ENCODE results near the gene CCDC102B. TPM values are rescaled to one million over a fixed set of nuclear protein-coding genes. Genes with fewer than 3 reads are reported as not detected.
"Not testable (repeated sequence)": the region's sequence is repeated elsewhere in the genome, so short reads cannot be mapped to it uniquely, and the experiment has no call there.

CCDC102B gene
- polyA plus RNA-seq, 6 donors from 2014 or later = 1.4 to 5.0 (median 3.8) TPM

DNA sequence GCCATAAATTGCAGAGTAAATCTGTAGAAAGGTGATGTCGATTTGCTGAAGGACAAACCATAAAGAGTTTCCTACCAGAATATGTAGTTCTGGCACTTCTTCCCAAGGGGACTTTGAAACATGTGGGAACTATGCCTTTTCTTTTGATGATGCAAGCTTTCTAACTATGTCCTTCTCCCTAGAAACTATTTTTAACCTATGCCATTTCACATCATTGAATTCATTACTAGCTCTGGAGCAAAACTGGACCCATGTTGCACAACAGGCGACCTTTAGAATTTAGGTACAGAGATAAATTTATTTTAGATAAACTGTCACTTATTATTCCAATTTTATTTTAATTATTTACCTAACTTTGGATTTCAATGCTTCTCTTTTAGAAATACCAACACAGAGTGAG, 186.5 kb downstream of the CCDC102B start:
- Mint-ChIP-seq H3K36me3 (no peaks in the 10 kb centered on the region), H3K27me3 (no peaks in the 10 kb centered on the region), H3K4me1 (no peaks in the 10 kb centered on the region), H3K4me3 (no peak overlapping the region), H3K27ac (no peak overlapping the region), H3K9me3 (peaks cover 0 to 14% (median 11%) of the 10 kb centered on the region in 7 donors)
- DNase-seq = no peak
- ATAC-seq (ENCODE audit: low read depth in 2 of 2) = no peak

DNA sequence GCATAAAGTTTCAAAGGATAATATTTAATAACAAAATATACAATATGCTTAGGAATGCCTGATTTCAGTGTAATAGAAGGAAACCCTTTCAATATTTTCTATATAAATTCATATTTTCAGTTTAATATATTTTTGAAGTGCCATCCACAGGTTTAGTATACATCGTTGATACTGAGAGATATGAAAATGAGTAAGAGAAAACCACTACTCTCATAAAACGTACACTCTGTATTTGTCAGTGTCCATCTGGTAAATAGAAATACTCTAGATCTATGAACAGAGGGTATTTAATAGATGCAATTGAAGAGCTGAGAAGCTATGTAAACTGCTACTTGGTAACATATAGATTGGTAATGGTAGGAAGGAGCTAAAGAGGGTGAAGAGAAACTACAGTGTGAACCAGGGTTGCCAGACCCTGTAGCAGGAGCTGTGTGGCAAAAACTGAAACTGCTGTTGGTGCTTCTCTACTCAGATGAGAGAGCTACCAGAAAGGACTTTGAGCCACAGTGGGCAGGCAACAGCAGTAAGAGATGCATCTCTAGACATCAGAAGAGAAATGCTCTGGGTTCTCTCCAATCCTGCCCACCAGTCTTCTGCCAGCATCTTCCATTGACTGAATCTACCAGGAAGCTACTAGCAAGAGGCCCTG, 187.4 kb downstream of the CCDC102B start:
- no peak for ATAC-seq (ENCODE audit: low read depth in 2 of 2)
- Mint-ChIP-seq H3K4me1 (no peaks in the 10 kb centered on the region), H3K27ac (no peak overlapping the region), H3K36me3 (no peaks in the 10 kb centered on the region), H3K4me3 (peak overlapping the region in 1 of 8 donors; percentile 65), H3K27me3 (no peaks in the 10 kb centered on the region), H3K9me3 (peaks cover 0 to 16% (median 10%) of the 10 kb centered on the region in 7 donors)
- no peak for DNase-seq

DNA sequence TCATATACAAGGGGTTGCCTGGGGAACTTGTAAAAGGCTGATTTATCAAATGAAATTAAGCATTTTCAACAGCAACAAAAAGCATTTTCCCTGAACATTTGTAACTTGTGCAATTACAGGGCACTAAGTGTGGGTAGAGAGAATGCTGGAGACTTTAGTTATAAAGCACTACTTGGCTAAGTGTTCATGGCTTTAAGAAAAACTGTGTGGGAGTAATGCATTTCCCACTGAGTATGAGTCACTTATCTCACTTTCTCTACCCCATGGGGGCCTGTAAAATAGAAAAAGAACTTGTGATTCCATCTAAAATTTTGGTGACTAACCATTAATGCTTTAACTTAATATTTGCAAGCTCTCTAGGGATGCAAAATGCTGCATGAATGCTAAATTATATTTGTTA, 193.4 kb downstream of the CCDC102B start:
- Mint-ChIP-seq H3K36me3 (no peaks in the 10 kb centered on the region), H3K27ac (no peak overlapping the region), H3K4me1 (no peaks in the 10 kb centered on the region), H3K27me3 (no peaks in the 10 kb centered on the region), H3K9me3 (peaks cover 3 to 16% (median 8%) of the 10 kb centered on the region in 7 donors), H3K4me3 (no peak overlapping the region)
- ATAC-seq (ENCODE audit: low read depth in 2 of 2) (no peak), DNase-seq (no peak)

DNA sequence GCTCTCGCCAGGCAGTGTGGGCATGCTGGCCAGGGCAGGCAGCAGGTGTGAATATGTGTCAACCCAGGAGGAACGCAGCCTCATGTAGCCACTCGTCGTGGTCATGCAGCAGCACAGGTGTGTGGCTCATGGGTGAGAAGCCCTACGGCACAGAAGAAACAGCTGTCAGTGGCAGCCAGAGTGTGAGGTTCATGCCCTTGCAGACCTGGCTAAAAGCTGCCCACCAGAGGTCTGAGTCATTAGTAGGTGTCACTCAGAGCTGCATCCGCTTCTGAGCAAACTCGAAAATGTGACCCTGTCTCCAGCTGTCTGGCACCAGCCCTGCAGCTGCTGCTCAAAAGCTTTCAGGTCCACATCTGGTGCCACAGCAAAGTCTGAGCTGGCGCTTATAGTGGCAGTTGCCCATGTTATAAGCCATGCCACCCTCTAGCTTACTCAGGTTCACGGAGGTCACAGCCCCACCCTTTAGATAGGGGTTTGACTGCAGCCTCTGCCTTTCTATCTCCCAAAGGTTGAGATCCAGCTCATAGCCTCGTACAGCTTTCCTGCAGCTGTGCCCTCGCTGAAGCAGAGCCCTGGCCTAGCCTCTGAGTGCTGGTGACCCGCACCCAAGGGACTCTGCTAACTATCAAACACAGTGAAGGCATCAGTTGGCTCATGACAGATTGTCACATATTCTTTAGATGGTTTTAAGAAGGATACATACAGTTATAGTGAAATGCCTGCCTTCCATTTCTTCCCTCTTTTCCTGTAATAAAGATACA, 195.0 kb downstream of the CCDC102B start:
- ATAC-seq (ENCODE audit: low read depth in 2 of 2) (no peak), DNase-seq (no peak)
- no peaks in the 10 kb centered on the region for H3K36me3 Mint-ChIP-seq
- no peaks in the 10 kb centered on the region for H3K4me1 Mint-ChIP-seq
- H3K27ac Mint-ChIP-seq = peak overlapping the region in 1 of 6 donors; percentile 51
- peaks cover 3 to 10% (median 5%) of the 10 kb centered on the region in 7 donors for H3K9me3 Mint-ChIP-seq
- H3K4me3 Mint-ChIP-seq = no peak overlapping the region
- H3K27me3 Mint-ChIP-seq = no peaks in the 10 kb centered on the region

DNA sequence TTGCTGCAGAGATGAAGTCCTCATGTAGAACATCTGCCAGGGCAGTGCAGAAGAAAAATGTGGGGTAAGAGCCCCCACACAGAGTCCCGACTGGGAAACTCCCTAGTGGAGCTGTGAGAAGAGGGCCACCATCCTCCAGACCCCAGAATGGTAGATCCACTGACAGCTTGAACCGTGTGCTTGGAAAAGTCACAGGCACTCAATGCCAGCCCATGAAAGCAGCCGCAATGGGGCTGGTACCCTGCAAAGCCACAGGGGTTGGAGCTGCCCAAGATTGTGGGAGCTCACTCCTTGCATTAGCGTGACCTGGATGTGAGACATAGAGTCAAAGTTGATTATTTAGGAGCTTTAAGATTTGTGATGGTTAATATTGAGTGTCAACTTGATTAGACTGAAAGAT, 197.8 kb downstream of the CCDC102B start:
- no peak for DNase-seq
- Mint-ChIP-seq H3K4me1 (no peaks in the 10 kb centered on the region), H3K4me3 (no peak overlapping the region), H3K36me3 (no peaks in the 10 kb centered on the region), H3K27me3 (no peaks in the 10 kb centered on the region), H3K27ac (no peak overlapping the region), H3K9me3 (peaks cover 0 to 8% (median 3%) of the 10 kb centered on the region in 7 donors)
- ATAC-seq (ENCODE audit: low read depth in 2 of 2) = no peak

DNA sequence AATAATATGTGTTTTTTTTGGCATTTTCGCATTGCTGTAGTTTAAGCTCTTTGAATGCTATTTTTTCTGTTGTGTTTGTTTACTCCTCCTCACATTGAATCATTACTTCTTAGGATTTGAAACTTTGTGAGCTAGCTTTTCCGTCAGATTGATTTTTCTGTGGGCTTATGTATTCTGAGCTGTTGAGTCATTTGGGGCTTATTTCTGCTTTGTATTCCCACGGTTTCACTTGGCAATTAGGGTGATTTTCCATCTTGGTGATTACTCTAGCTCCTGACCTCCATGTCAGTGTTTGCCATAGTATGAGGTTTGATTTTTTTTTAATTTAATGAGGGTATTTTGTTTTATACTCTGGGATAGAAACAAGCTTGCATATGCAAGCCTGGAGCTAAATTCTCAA, 200.0 kb downstream of the CCDC102B start:
- Mint-ChIP-seq H3K4me1 (no peaks in the 10 kb centered on the region), H3K27me3 (no peaks in the 10 kb centered on the region), H3K9me3 (peaks cover 0 to 8% (median 3%) of the 10 kb centered on the region in 7 donors), H3K36me3 (no peaks in the 10 kb centered on the region), H3K4me3 (no peak overlapping the region), H3K27ac (no peak overlapping the region)
- no peak for ATAC-seq (ENCODE audit: low read depth in 2 of 2)
- DNase-seq = no peak

DNA sequence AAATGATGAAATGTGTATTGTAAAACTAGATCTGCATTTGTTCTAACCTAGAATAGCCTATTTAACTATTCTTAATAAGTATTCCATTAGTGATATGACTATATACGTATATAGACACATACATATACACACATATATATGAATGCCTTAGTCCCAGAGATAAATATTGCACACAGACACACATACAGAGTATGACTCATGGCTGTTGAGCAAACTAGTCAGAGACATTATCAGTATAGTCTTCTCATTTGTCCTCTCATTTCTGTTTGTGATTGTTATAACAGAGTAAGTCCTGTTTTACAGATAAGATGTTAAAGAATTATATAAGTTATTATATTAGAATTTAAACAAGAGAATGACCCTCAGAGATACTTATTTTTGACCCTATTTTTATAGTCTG, 202.5 kb downstream of the CCDC102B start:
- H3K9me3 Mint-ChIP-seq = peaks cover 0 to 5% (median 0%) of the 10 kb centered on the region in 7 donors

DNA sequence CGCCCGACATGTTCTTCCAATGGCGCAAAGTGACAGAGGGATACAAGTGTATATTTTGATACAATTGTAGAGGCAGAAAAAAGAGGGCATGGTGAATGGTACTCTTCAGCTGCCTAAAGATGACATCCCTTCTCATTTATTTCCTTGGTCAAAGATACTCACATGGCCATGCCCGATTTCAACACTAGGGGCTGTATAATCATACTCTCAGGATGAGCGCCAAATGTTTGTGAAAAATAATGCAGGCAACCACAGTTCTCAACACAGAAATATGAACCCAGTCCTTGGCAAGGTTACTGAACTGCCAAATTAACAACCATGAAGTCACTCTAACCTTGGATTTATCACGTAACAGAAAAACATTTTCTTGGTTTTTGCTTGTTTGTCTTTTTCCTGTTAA, 204.4 kb downstream of the CCDC102B start:
- H3K36me3 Mint-ChIP-seq = no peaks in the 10 kb centered on the region
- ATAC-seq (ENCODE audit: low read depth in 2 of 2) (no peak), DNase-seq (no peak)
- no peaks in the 10 kb centered on the region for H3K4me1 Mint-ChIP-seq
- H3K27me3 Mint-ChIP-seq = no peaks in the 10 kb centered on the region
- no peak overlapping the region for H3K4me3 Mint-ChIP-seq
- H3K9me3 Mint-ChIP-seq = peaks cover 0 to 4% (median 0%) of the 10 kb centered on the region in 7 donors
- H3K27ac Mint-ChIP-seq = no peak overlapping the region

More for the DNA sequence above, 202.5 kb downstream of the CCDC102B start:
- ATAC-seq (ENCODE audit: low read depth in 2 of 2) (no peak), DNase-seq (no peak)
- Mint-ChIP-seq H3K27ac (no peak overlapping the region), H3K27me3 (no peaks in the 10 kb centered on the region), H3K4me3 (no peak overlapping the region), H3K36me3 (no peaks in the 10 kb centered on the region), H3K4me1 (no peaks in the 10 kb centered on the region)

DNA sequence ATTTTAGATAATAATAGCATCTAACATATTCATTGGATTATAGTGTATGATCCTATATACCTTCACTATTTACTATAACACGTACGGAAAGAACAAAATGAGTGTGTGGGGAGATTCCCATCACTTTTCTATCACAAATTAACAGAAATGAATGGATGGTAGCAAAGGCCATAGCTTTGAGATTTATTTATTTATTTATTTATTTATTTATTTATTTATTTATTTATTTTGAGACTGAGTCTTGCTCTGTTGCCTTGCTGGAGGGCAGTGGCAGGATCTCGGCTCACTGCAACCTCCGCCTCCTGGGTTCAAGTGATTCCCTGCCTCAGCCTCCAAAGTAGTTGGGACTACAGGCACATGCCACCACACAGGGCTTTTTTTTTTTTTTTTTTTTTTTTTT, 208.3 kb downstream of the CCDC102B start:
- ATAC-seq (ENCODE audit: low read depth in 2 of 2); H3K36me3 Mint-ChIP-seq; H3K27me3 Mint-ChIP-seq; DNase-seq; H3K9me3 Mint-ChIP-seq; H3K4me3 Mint-ChIP-seq; H3K4me1 Mint-ChIP-seq; H3K27ac Mint-ChIP-seq: not testable (repeated sequence)

DNA sequence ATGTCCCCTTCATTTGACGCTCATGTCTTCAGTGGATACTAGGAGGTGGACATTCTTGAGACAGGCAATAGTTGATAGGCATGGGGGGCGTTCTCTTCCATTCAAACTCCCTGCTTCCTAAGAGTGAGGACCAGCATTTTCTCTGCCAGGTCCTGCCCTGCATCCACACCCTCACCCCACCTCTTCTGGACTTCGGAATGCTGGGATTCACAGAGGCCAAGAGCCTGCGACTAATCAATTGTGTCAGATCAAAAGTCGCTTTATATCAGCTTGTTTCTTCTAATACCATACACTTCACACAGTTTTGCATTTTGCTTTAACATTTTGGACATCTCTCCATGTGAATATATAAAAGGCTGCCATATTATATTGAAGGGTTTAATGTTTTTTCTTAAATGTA, 210.7 kb downstream of the CCDC102B start:
- H3K4me1 Mint-ChIP-seq = no peaks in the 10 kb centered on the region
- no peaks in the 10 kb centered on the region for H3K36me3 Mint-ChIP-seq
- no peaks in the 10 kb centered on the region for H3K27me3 Mint-ChIP-seq
- H3K27ac Mint-ChIP-seq = no peak overlapping the region
- ATAC-seq (ENCODE audit: low read depth in 2 of 2) (no peak), DNase-seq (no peak)
- H3K4me3 Mint-ChIP-seq = no peak overlapping the region
- H3K9me3 Mint-ChIP-seq = peaks cover 0 to 2% (median 0%) of the 10 kb centered on the region in 7 donors

DNA sequence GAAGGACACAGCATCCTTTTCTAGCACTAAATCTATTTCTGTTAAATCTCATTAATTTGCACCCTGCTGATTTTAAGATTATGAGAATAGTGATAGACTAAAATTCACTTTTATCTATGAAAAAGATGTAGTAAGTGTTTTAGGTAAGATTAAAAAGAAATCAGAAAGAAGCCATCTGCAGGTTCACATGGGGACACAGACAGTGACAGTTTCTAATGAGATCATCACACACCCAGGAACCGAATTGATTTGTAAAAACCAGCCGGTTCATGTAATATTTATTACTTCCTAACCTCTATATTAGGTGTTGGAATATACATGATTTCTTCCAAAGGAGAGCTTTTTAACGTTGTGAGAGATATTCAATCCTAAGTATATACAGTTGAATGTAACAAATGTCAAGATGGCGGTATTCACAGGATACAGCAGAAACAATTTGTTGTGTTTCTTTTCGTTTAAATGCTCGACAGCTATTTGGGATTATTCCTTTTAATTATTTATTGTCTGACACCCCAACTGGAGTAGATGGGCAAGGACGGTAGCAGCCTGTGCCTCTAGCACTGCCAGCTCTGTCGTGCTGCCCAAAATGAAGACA, 223.4 kb downstream of the CCDC102B start:
- H3K4me3 Mint-ChIP-seq = no peak overlapping the region
- no peak for DNase-seq
- no peaks in the 10 kb centered on the region for H3K27me3 Mint-ChIP-seq
- ATAC-seq (ENCODE audit: low read depth in 2 of 2) = no peak
- H3K36me3 Mint-ChIP-seq = no peaks in the 10 kb centered on the region
- peaks cover 0 to 1% (median 0%) of the 10 kb centered on the region in 7 donors for H3K9me3 Mint-ChIP-seq
- no peak overlapping the region for H3K27ac Mint-ChIP-seq
- no peaks in the 10 kb centered on the region for H3K4me1 Mint-ChIP-seq

DNA sequence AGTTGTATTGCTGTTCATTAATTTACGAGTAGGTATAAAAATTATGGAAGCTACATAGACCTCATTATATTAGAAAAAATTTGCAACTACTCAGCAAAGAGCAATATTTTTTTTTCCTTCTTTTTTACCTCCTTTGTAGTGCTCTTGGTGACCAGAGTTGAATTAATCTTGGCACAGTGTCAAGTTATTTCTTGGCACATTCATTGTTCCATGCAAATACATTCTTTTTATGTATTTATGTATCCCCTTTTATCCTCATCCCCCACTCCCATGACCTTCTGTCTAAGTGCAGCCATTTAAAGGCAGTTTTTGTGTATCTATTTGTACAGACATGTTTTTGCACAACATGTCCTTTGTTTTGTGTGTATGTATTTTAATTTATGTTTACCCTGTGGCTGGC, 224.5 kb downstream of the CCDC102B start:
- H3K36me3 Mint-ChIP-seq = no peaks in the 10 kb centered on the region
- H3K27ac Mint-ChIP-seq = peak overlapping the region in 1 of 6 donors; percentile 63
- no peak for DNase-seq
- H3K4me3 Mint-ChIP-seq = no peak overlapping the region
- no peak for ATAC-seq (ENCODE audit: low read depth in 2 of 2)
- H3K9me3 Mint-ChIP-seq = peaks cover 0 to 1% (median 0%) of the 10 kb centered on the region in 7 donors
- no peaks in the 10 kb centered on the region for H3K27me3 Mint-ChIP-seq
- H3K4me1 Mint-ChIP-seq = no peaks in the 10 kb centered on the region

DNA sequence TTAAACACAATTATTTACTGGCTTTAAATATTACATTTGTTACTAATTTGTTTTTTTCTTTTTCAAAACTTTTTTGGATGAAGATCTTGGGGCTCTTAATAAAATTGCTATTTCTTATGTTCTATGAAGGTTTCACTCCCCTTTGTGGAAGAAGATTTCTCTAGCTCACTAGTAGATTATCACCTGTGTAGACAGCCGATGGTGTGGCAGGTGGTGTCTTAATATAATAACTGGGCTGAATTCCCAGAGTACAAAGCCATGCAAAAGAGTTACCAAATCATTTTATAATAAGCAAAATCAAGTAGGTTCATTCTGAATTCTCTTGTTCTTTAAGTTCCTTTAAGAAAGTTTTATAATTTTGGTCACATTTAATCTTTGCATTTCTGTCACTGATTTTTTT, 233.7 kb downstream of the CCDC102B start:
- Mint-ChIP-seq H3K36me3 (no peaks in the 10 kb centered on the region), H3K9me3 (no peaks in the 10 kb centered on the region), H3K4me1 (no peaks in the 10 kb centered on the region), H3K27ac (no peak overlapping the region), H3K4me3 (no peak overlapping the region), H3K27me3 (no peaks in the 10 kb centered on the region)
- DNase-seq (no peak), ATAC-seq (ENCODE audit: low read depth in 2 of 2) (no peak)

DNA sequence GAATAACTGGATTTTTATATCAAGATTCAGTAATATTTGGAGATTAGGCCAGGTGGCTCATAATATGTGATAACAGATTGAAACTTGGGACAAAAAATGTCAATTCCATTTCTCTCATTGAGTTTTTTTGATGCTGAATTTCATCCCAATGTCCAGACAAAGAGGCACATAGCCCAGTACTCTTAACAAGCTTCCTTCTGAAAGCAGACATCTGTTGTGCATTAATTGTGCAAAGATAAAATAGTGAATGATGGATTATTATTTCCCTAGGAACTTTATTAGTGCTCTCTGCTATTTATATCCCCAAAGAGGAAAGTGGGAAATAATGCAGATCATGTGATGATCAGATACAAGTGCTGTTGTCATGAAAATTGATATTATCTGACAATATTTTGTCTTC, 234.1 kb downstream of the CCDC102B start:
- Mint-ChIP-seq H3K27ac (no peak overlapping the region), H3K27me3 (no peaks in the 10 kb centered on the region), H3K4me3 (no peak overlapping the region), H3K36me3 (no peaks in the 10 kb centered on the region), H3K4me1 (no peaks in the 10 kb centered on the region), H3K9me3 (no peaks in the 10 kb centered on the region)
- DNase-seq (no peak), ATAC-seq (ENCODE audit: low read depth in 2 of 2) (no peak)

All from naive B cell (primary cell).